ENCODE measurements around the gene NPL. TPM values are rescaled to one million over a fixed set of nuclear protein-coding genes. Genes with fewer than 3 reads are reported as not detected.

The NPL gene
- total RNA-seq, 1 experiment from 2014 or later = 2.4 TPM

DNA sequence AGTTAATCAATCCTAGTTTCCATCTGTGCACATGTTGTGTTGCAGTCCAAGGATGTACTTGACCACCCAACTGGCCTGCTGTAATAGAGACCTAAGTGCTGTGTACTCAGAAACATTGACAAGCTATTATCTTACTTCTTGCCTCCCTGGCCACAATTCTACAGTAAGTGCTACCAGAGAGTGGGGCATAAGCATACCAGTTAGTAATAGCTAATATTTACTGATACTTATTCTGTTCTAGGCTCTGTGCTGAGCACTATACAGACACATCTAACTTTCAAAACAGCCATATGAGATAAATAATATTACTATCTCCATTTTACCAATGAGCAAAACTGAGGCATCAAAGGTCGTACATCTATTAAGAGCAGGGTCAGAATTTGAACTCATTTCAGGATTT is 49.5 kb upstream of the NPL start:
- TF ChIP-seq CTCF (conservative IDR thresholded peaks at IDR 0.05) = no peak
- Histone ChIP-seq H3K79me1 (ENCODE audit: insufficient read depth, low read depth, low read length, poor library complexity, severe bottlenecking) (no peaks in the 10 kb centered on the region), H3K9ac (ENCODE audit: extremely low read depth, insufficient read length, low read length) (no peak overlapping the region), H2BK12ac (ENCODE audit: insufficient read length, low read depth, low read length) (no peak overlapping the region), H3T11ph (ENCODE audit: low read length) (no peak overlapping the region), H3K4me1 (ENCODE audit: insufficient read depth, low read length) (no peaks in the 10 kb centered on the region), H2AFZ (ENCODE audit: low read length) (no peak overlapping the region), H3K23me2 (ENCODE audit: insufficient read length, low read depth, low read length, poor library complexity, severe bottlenecking) (no peaks in the 10 kb centered on the region), H3K4me2 (ENCODE audit: insufficient read depth, insufficient read length, low read length) (no peak overlapping the region), H2BK20ac (ENCODE audit: low read depth, low read length, poor library complexity, severe bottlenecking) (no peak overlapping the region), H3K79me2 (ENCODE audit: insufficient read depth, low read length) (no peaks in the 10 kb centered on the region), H3K27ac (ENCODE audit: insufficient read length, low read depth, low read length) (no peak overlapping the region), H2AK5ac (ENCODE audit: insufficient read length, low read length) (no peak overlapping the region), H3K4ac (ENCODE audit: low read depth, low read length) (no peak overlapping the region), H3K9me3 (ENCODE audit: control insufficient read depth, low read depth, low read length) (no peaks in the 10 kb centered on the region), H3K27me3 (ENCODE audit: insufficient read depth, low read length) (no peaks in the 10 kb centered on the region), H3K23ac (ENCODE audit: insufficient read length, low read depth, low read length) (no peak overlapping the region), H4K8ac (replicated peaks; ENCODE audit: insufficient read length, low read depth, low read length) (no peak overlapping the region), H3K18ac (ENCODE audit: insufficient read length, low read depth, low read length) (no peak overlapping the region), H4K5ac (ENCODE audit: insufficient read length, low read depth, low read length) (no peak overlapping the region), H2BK5ac (ENCODE audit: insufficient read length, low read length) (no peak overlapping the region), H4K91ac (ENCODE audit: insufficient read length, low read depth, low read length) (no peak overlapping the region), H2BK120ac (ENCODE audit: low read depth, low read length, poor library complexity, severe bottlenecking) (no peak overlapping the region), H2BK15ac (ENCODE audit: low read depth, low read length) (no peak overlapping the region), H3K56ac (ENCODE audit: insufficient read length, low read depth, low read length) (no peak overlapping the region), H4K20me1 (ENCODE audit: control insufficient read depth, insufficient read depth, insufficient read length) (no peaks in the 10 kb centered on the region), H3K14ac (ENCODE audit: insufficient read depth, low read length) (no peak overlapping the region)
- Mint-ChIP-seq H3K36me3 (ENCODE audit: insufficient read depth in 1 of 3, low read depth in 3 of 3) (peaks cover 3 to 15% (median 4%) of the 10 kb centered on the region in 3 experiments; a peak in 5 of 7 replicates), H3K9me3 (peaks cover 9 to 18% of the 10 kb centered on the region in 2 experiments), H3K4me1 (peaks cover 7 to 9% of the 10 kb centered on the region in 2 experiments), H3K27me3 (ENCODE audit: low read depth) (peaks cover 3% of the 10 kb centered on the region), H3K27ac (no peak overlapping the region), H3K4me3 (no peak overlapping the region)
- DNase-seq = no peak
- no CpG with 5 or more reads among the region's 1 CpG for WGBS (ENCODE audit: extremely low coverage, insufficient read length, low lambda C conversion rate)
